ENCODE results near the gene CREB1.

- TF ChIP-seq ELF1 (IDR thresholded peaks at IDR 0.05) (no peak), SMC3 (IDR thresholded peaks at IDR 0.05; ENCODE audit: low read depth, low read length) (no peak), CHD2 (IDR thresholded peaks at IDR 0.05; ENCODE audit: low read length, partially characterized antibody) (no peak), JUND (IDR thresholded peaks at IDR 0.05) (no peak), POLR2AphosphoS5 (IDR thresholded peaks at IDR 0.05; ENCODE audit: low read depth, low read length) (no peak), SIN3A (IDR thresholded peaks at IDR 0.05; ENCODE audit: borderline replicate concordance, low read depth, low read length) (no peak), MXI1 (IDR thresholded peaks at IDR 0.05; ENCODE audit: low read depth, low read length) (no peak)
- TF ChIP-seq, protein P1, sequence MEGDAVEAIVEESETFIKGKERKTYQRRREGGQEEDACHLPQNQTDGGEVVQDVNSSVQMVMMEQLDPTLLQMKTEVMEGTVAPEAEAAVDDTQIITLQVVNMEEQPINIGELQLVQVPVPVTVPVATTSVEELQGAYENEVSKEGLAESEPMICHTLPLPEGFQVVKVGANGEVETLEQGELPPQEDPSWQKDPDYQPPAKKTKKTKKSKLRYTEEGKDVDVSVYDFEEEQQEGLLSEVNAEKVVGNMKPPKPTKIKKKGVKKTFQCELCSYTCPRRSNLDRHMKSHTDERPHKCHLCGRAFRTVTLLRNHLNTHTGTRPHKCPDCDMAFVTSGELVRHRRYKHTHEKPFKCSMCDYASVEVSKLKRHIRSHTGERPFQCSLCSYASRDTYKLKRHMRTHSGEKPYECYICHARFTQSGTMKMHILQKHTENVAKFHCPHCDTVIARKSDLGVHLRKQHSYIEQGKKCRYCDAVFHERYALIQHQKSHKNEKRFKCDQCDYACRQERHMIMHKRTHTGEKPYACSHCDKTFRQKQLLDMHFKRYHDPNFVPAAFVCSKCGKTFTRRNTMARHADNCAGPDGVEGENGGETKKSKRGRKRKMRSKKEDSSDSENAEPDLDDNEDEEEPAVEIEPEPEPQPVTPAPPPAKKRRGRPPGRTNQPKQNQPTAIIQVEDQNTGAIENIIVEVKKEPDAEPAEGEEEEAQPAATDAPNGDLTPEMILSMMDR (IDR thresholded peaks at IDR 0.05) = no peak
- TF ChIP-seq, protein P2, sequence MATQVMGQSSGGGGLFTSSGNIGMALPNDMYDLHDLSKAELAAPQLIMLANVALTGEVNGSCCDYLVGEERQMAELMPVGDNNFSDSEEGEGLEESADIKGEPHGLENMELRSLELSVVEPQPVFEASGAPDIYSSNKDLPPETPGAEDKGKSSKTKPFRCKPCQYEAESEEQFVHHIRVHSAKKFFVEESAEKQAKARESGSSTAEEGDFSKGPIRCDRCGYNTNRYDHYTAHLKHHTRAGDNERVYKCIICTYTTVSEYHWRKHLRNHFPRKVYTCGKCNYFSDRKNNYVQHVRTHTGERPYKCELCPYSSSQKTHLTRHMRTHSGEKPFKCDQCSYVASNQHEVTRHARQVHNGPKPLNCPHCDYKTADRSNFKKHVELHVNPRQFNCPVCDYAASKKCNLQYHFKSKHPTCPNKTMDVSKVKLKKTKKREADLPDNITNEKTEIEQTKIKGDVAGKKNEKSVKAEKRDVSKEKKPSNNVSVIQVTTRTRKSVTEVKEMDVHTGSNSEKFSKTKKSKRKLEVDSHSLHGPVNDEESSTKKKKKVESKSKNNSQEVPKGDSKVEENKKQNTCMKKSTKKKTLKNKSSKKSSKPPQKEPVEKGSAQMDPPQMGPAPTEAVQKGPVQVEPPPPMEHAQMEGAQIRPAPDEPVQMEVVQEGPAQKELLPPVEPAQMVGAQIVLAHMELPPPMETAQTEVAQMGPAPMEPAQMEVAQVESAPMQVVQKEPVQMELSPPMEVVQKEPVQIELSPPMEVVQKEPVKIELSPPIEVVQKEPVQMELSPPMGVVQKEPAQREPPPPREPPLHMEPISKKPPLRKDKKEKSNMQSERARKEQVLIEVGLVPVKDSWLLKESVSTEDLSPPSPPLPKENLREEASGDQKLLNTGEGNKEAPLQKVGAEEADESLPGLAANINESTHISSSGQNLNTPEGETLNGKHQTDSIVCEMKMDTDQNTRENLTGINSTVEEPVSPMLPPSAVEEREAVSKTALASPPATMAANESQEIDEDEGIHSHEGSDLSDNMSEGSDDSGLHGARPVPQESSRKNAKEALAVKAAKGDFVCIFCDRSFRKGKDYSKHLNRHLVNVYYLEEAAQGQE (IDR thresholded peaks at IDR 0.05; ENCODE audit: low read depth, low read length) = no peak
These were observed 23.3 kb upstream of the CREB1 start for GRCh38 chr2:207506426-207506825.

Data from SK-N-SH (cell line).